Kidney capillary endothelial cell (primary cell): Measurements from ENCODE around the gene KIAA1217.

Experiments
- DNase-seq: peaks from one replicate; pipeline ENCODE4 v3.0.0-alpha.2; 2018; ENCODE audit warnings: low spot score

KIAA1217 gene

DNA sequence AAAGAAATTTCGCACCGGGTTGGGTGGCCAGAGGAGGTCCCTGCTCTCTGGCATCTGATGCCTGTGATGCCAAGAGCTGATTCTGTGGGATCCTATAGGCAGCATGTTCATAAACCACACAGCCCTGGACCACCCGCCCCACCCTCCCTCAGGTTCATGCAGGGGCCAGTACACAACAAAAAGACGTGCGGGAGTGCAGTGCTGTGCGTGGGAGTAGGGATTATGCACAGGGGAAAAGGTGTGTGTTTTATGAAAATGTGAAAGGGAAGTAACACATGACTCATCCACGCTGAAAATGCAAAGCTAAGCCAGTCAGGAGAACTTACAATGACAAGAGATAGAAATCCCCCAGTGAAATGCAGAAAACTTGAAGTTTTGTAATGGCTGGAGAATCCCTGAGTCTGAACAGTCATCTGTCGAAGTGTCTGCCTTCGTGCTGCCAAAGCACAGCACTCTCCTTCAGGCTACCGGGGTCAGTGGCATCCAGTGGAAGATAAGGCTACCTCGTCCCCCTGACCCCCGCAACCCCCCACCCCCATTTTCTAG is 1.1 kb downstream of the KIAA1217 start:
- DNase-seq: peak; percentile 87

GRCh38 chr10:24210501-24210900 is 1.6 kb downstream of the KIAA1217 start:
- no peak for DNase-seq

- DNase-seq: no peak
These were observed 4.3 kb downstream of the KIAA1217 start for GRCh38 chr10:24213266-24213665.

- no peak for DNase-seq
These were observed 4.9 kb downstream of the KIAA1217 start for GRCh38 chr10:24213881-24214280.

DNA sequence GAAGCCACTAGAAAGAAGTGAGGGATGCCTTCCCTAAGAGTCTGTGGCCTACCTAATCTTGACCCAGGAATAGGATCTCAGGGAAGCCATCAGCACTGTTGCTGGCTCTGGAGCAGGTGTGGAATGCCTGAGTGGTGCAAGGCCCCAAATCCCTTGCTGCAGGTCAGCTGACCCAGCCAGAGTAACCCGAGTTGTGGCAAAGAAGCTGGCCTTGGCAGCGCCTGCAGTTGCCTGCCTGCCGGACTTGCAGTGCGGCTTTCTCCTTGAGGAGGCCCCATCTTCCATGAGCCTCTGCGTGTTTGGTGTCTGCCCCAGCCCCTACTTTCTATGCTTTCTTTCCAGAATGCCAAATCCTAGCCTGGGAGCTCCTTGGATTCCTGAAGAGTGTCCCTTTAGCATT is 5.8 kb downstream of the KIAA1217 start:
- DNase-seq: no peak

DNA sequence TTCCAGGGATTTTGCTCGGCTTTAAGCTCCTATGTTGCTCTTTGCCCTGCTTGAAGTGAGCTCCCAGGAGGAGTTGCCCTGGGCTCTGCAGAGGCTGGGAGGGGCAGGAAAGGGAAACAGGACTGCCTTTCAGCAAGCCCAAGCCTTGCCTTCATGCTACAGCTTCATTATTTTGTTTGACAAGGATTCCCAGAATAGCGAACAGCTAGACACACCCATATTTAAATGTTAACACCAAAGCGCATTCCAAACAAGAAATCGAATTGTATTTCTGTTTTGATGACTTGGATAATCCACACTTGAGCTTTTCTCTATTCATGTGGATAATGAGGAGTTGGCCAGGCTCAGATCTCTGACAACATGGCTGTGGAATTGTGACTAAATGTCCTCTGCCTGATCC is 6.3 kb downstream of the KIAA1217 start:
- DNase-seq: no peak

DNA sequence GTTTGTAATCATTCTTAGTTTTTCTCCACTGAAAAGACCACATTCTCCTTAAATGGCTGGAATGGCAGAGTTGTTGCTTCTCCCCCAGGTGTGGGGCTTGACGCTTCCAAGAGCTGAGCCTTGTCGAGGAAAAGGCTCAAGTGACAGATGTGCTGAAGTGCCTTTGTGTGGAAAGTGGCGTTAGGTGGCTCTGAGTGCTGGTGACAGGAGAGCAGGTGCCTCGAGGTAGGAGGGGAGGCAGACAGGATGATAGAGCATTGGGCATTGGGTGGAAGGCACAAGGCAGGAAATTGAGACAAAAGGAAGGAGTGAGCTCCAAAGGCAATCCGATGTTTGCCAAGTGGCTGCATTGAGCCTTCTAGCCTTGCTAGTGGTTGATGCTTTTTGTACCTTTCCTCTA is 6.7 kb downstream of the KIAA1217 start:
- DNase-seq: no peak

DNA sequence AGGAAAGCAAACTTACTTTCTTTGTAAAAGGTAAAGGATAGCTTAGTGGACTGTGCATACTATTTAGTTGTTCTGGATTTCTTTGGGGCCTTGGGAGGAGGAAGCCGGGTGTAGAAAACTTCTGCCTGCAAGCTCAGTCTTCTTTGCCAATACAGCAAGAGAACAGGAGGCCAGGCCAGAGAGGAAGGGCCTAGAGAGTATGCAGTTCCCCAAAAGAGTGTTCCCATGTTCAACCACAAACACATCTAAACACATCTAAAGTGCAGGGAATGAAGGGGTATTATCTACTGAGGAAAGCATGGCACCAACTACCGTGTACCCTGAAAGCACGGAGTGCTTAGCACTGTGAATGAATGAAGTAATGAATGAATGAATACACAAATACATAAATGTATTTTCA is 11.0 kb downstream of the KIAA1217 start:
- no peak for DNase-seq

- no peak for DNase-seq
These were observed 14.4 kb downstream of the KIAA1217 start for GRCh38 chr10:24223341-24223740.

DNA sequence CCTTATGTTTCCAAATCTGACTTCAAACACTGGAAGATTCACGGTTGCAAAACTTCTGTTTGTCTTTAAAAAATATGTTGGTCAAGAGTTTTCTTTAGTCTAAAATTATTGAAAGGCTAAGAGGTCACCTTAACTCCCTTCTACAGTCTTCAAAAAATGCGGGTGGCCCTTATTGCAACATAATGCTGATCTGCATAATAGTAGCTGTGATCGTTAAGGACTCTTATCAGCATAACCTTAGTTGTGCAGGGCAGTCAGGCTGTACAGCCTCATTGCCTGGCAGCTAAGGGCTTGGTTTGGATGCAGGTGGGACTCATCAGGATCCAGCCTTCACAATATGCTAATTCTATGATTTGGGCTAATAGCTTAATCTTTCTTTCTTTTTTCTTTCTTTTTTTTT is 15.0 kb downstream of the KIAA1217 start:
- no peak for DNase-seq

GRCh38 chr10:24228642-24229041 is 19.7 kb downstream of the KIAA1217 start:
- DNase-seq: no peak

DNA sequence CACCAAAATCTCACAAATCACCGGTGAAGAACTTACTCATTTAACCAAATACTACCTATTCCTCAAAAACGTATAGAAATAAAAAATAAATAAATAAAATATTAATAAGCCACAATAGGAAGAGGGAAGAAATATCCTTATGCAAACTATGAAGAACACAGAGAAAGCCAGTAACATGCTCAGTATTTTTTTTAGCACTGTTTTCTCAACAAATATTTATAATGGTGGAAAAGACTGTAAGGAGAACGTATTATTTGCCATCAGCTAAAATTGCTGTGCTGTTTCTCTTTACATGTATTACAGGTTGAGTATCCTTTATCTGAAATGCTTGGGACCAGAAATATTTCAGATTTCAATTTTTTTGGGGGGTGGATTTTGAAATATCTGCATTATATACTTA is 21.0 kb downstream of the KIAA1217 start:
- DNase-seq: no peak

DNA sequence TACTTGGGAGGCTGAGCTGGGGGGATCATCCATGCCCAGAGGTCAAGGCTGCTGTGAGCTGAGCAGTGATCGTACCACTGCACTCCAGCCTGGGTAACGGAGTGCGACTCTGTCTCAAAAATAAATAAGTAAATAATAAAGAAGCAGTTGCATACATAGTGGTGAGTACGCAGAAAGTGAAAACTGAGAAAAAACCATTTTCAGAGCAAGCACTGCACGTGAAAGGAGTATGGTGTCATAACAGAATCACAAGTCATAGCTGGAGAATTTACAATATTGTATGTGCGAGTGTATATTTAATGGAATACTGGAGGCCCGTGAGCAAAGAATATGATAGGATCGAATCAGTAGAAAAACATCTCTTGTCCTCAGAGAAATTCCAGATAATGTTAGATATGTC is 22.3 kb downstream of the KIAA1217 start:
- no peak for DNase-seq

DNA sequence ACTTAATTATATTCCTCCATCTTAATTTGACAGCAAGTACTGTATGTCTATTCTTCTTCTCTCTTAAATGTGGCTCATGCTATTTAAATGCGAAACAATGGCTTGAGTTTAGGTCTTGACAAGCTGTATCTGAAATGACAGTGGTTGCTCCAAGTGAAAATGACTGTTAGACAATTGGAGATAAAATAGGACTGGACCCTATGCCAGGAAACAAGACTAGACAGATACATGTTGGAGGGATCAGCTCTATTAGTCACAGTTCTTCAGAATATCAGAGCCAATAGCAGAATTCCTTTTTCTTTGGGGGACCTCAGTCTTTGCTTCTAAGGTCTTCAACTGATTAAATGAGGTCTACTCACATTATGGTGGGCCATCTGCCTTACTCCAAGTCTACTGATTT is 25.8 kb downstream of the KIAA1217 start:
- DNase-seq: no peak

DNA sequence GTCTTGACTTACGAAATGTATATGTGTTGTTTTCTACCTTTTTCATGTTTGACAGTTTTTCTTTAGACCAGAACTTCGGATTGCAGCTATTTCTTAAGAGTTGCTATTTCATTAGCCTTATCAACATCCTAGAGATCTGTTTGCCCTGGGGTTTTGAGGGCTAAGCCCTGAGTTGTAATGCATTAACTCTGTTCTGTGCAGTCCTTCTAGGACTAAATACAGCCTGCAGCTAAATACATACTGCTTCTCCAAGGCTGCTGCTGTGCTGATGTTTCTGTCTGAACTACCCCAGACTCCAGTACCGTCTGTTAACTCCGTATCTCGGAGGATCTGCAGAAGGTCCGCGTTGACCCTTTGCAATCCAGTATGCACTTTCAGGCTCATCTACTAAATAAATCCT is 26.5 kb downstream of the KIAA1217 start:
- no peak for DNase-seq

- no peak for DNase-seq
These were observed 29.0 kb downstream of the KIAA1217 start for GRCh38 chr10:24237801-24238395.

DNA sequence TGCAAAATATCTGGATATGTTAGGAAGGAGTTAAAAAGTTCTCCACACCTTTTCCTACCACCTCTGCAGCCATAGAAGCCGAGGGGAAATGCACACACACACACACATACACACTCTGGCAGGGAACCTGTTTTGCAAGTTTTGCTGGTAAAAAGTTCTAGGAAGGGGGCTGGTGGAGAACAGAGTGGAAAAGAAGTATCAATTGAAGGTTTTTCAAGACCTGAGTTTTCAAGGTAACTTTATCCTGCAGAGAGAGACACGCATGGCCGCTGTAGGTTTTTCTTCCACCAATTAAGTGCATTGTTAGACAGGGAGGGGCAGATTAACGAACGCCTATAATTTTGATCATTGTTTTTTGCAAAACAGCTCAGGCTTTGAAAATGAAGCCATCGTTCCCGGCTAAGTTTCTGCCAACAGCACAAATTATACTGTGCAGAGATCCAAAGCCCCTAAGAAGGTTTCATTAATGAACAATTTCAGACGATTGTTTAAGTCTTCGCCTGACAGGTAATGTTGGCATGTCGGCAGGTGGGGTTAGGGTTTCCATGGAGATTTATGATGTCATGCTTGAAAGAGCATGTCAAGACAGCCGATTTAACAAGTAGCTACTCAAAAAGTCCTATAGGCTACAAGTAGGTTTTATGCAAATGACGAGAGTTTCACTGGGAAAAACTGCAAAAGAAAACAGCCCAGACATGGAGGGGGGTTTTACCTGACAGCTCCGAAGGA is 29.7 kb downstream of the KIAA1217 start:
- DNase-seq: no peak

DNA sequence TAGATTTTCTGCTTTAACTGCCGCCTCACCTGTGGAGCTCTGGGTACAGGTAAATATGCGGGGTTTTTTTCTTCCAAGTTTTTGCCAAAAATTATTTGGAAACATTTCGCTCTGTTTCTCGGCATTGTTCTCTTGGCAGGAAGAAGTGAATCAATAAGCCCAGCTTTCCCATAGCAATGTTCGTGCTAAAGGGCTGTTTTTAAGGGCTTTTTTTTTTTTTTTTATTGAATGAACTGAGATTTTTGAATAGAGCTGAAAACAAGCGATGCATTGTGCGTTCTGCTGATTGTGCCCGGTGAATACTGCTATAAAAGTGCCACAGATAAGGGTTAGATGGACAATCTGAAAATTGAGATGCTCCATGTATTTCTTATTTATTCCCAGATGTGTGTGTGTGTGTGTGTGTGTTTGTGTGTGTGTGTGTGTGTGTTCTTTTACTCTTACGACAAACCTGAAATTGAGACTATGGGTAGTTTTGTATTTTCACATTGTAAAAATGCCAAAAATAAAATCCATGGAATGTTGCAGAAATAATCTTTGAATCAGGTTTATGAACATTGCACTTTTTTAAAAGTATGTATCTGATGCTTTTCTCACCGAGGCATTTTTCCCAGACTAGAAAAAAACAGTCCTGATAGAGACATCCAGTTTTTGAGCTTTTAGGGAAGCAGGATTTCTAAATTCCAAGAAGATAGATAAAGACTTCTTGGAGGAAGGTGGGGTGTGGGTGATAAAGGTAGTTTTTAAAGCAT is 30.5 kb downstream of the KIAA1217 start:
- no peak for DNase-seq

DNA sequence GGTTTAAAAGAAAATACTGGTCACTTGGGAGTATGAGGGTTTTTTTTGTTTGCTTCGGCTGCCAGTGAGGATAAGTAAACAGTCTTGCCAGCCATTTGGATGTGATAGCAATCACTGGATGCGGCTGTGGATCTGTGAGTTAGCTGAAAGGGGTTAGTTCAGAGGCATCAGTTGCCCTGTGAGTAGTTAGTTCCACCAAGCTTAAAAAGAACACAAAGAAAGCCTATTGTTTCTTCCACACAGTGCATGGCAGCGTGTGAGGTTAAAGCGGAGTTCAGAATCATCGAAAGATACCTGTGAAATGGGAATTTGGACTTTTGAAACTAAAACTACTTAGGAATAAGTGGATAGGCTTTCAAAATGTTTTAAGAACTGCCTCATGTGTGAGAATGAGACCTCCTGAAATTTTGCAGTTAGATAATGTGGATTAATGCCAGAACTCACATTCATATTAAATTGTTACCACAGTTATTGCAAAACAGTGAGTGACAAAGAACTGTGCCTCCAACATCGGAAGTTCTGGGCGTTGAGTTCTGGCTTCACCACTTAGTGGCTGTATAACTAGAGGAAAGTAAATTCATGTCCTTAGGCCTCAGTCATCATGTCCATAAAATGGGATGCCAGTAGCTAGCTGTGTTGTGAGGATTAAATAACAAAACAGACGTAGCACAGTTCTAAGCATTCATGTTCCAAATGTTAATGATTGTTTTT is 31.3 kb downstream of the KIAA1217 start:
- DNase-seq: no peak

DNA sequence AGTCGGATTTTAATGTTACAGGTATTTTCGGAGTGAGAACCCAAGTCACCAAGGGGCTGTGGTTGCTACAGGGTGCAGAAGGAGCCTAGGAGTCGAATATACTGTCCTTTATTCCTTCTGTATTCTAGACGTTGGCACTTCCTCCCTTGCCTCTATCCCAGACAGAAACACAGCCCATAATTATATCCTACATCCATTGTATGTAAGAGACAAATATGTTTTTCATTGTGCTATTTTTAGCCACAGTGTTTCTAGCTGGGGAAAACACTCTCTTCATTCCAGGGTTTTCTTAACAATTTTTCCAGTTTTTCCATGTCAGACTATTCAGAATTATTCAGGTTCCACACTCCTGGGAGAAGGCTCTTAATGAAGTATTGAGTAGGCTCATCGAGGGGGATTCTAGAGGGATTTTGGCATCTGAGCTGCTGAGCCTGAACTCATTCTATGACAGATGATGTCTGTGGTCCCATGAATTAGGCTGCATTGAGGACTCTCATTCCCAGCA is 32.6 kb downstream of the KIAA1217 start:
- DNase-seq: peak; percentile 36

DNA sequence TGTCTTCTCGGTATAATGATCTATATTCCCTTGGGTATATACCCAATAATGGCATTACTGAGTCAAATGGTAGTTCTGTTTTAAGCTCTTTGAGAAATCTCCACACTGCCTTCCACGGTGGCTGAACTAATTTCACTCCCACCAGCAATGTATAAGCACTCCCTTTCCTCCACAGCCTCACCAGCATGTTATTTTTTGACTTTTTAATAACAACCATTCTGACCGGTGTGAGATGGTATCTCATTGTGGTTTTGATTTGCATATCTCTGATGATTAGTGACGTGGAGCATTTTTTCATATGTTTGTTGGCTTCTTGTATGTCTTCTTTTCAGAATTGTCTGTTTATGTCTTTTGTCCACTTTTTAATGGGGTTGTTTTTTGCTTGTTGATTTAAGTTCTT is 33.6 kb downstream of the KIAA1217 start:
- DNase-seq: no peak

- no peak for DNase-seq
These were observed 37.4 kb downstream of the KIAA1217 start for GRCh38 chr10:24246365-24246764.
